ENCODE measurements around the gene PTPN3.

PTPN3 gene

GRCh38 chr9:109335121-109335520, 163.0 kb downstream of the PTPN3 start:
- DNase-seq, result no peak

GRCh38 chr9:109331353-109331752, 166.8 kb downstream of the PTPN3 start:
- no peak for DNase-seq

GRCh38 chr9:109329638-109330258, 168.4 kb downstream of the PTPN3 start:
- DNase-seq, result no peak

- peak; percentile 16 to 40 for DNase-seq
These were observed 169.0 kb downstream of the PTPN3 start for GRCh38 chr9:109328978-109329637.
